Vagina (tissue), 2 donors: Measurements from ENCODE around the gene ANO9. TPM values are rescaled to one million over a fixed set of nuclear protein-coding genes. Genes with fewer than 3 reads are reported as not detected.

Experiments
- DNase-seq, 2 donors: peaks; one replicate each; pipeline ENCODE4 v3.0.0-alpha.2; 2017; ENCODE audit errors: extremely low spot score in 2 of 2
- H3K27ac ChIP-seq: fragments of 200-600 bp; sonication (generic); one replicate; pipeline ENCODE4 v1.5.1; 2019
- H3K27me3 ChIP-seq: fragments of 200-600 bp; sonication (generic); one replicate; pipeline ENCODE4 v1.5.1; 2019
- H3K36me3 ChIP-seq, 2 donors: fragments of 200-600 bp; sonication (generic); one replicate each; pipeline ENCODE4 v1.5.1; 2017 to 2019
- H3K4me1 ChIP-seq: fragments of 200-600 bp; sonication (generic); one replicate; pipeline ENCODE4 v1.5.1; 2019
- H3K4me3 ChIP-seq, 2 donors: fragments of 200-600 bp; sonication (generic); 1 replicate in 1 of 2; 2 replicates in 1 of 2; pipeline ENCODE4 v1.5.1; 2016 to 2019
- H3K9me3 ChIP-seq: fragments of 200-600 bp; sonication (generic); one replicate; pipeline ENCODE4 v1.5.1; 2019
- CTCF ChIP-seq, 3 experiments: fragments of 450-650 bp in 2 of 3; fragments of 200-600 bp in 1 of 3; sonication (generic) in 1 of 3; IDR thresholded peaks; one replicate each; pipeline ENCODE4 v1.5.1; 2017 to 2019; ENCODE audit warnings: antibody characterized with exemption in 3 of 3, mild to moderate bottlenecking in 2 of 3, moderate library complexity in 2 of 3
- POLR2A ChIP-seq, 2 donors: fragments of 450-650 bp; IDR thresholded peaks; one replicate each; pipeline ENCODE4 v1.6.1; 2017; ENCODE audit warnings: antibody characterized with exemption in 2 of 2, mild to moderate bottlenecking in 2 of 2, moderate library complexity in 2 of 2
- POLR2AphosphoS5 ChIP-seq, 2 donors: sonication (generic); formaldehyde crosslinking; IDR thresholded peaks; one replicate each; pipeline ENCODE4 v1.9.0; 2017; ENCODE audit warnings: antibody characterized with exemption in 2 of 2, mild to moderate bottlenecking in 2 of 2, low read depth in 1 of 2; ENCODE audit not compliant: insufficient read depth in 1 of 2
- intact Hi-C: fragments of 100-400 bp; cut with DNase I; formaldehyde crosslinking; loops from one replicate; pipeline ENCODE4 v1.15.1; 2023
- total RNA-seq: library from RNA; depleted of rRNA; stranded (reverse); fragments of >200 nt; gene quantifications from one replicate; pipeline ENCODE4 v1.2.3, GENCODE V29; 2016

Gene ANO9
- total RNA-seq, 1 donor from 2014 or later = 12.0 TPM

- no peaks in the 10 kb centered on the region for H3K4me1 ChIP-seq
- H3K27me3 ChIP-seq = no peaks in the 10 kb centered on the region
- H3K4me3 ChIP-seq = no peak overlapping the region
- TF ChIP-seq POLR2AphosphoS5 (IDR thresholded peaks at IDR 0.05; ENCODE audit: insufficient read depth in 1 of 2, low read depth in 1 of 2) = no peak
- no peak for TF ChIP-seq CTCF (IDR thresholded peaks at IDR 0.05)
- no peak for TF ChIP-seq POLR2A (IDR thresholded peaks at IDR 0.05)
- H3K9me3 ChIP-seq = no peaks in the 10 kb centered on the region
- H3K27ac ChIP-seq = no peak overlapping the region
- no peak for DNase-seq
- intact Hi-C loops = no loop called here
- no peaks in the 10 kb centered on the region for H3K36me3 ChIP-seq
These were observed 44.4 kb upstream of the ANO9 start for GRCh38 chr11:486189-486588.

- no peak for TF ChIP-seq CTCF (IDR thresholded peaks at IDR 0.05)
- no peak for TF ChIP-seq POLR2AphosphoS5 (IDR thresholded peaks at IDR 0.05; ENCODE audit: insufficient read depth in 1 of 2, low read depth in 1 of 2)
- no peak for TF ChIP-seq POLR2A (IDR thresholded peaks at IDR 0.05)
- H3K36me3 ChIP-seq = no peaks in the 10 kb centered on the region
- H3K4me3 ChIP-seq = no peak overlapping the region
- no peaks in the 10 kb centered on the region for H3K9me3 ChIP-seq
- H3K4me1 ChIP-seq = no peaks in the 10 kb centered on the region
- no peaks in the 10 kb centered on the region for H3K27me3 ChIP-seq
- H3K27ac ChIP-seq = no peak overlapping the region
- no peak for DNase-seq
- intact Hi-C loops = no loop called here
These were observed 42.8 kb upstream of the ANO9 start for GRCh38 chr11:484616-485015.

GRCh38 chr11:479311-479710 is 37.5 kb upstream of the ANO9 start:
- intact Hi-C loops = no loop called here
- Histone ChIP-seq H3K4me1 (no peaks in the 10 kb centered on the region), H3K27ac (no peak overlapping the region), H3K36me3 (peaks cover 0 to 3% of the 10 kb centered on the region in 2 donors), H3K4me3 (no peak overlapping the region), H3K9me3 (no peaks in the 10 kb centered on the region), H3K27me3 (no peaks in the 10 kb centered on the region)
- TF ChIP-seq POLR2AphosphoS5 (IDR thresholded peaks at IDR 0.05; ENCODE audit: insufficient read depth in 1 of 2, low read depth in 1 of 2) (no peak), POLR2A (IDR thresholded peaks at IDR 0.05) (no peak), CTCF (IDR thresholded peaks at IDR 0.05) (no peak)
- DNase-seq = no peak

GRCh38 chr11:477052-477715 is 35.4 kb upstream of the ANO9 start:
- intact Hi-C loops = no loop called here
- Histone ChIP-seq H3K27me3 (no peaks in the 10 kb centered on the region), H3K36me3 (peaks cover 0 to 3% of the 10 kb centered on the region in 2 donors), H3K4me3 (no peak overlapping the region), H3K4me1 (no peaks in the 10 kb centered on the region), H3K27ac (no peak overlapping the region), H3K9me3 (no peaks in the 10 kb centered on the region)
- TF ChIP-seq CTCF (IDR thresholded peaks at IDR 0.05) = no peak
- no peak for TF ChIP-seq POLR2AphosphoS5 (IDR thresholded peaks at IDR 0.05; ENCODE audit: insufficient read depth in 1 of 2, low read depth in 1 of 2)
- TF ChIP-seq POLR2A (IDR thresholded peaks at IDR 0.05) = no peak
- no peak for DNase-seq

- Histone ChIP-seq H3K36me3 (peaks cover 0 to 3% of the 10 kb centered on the region in 2 donors), H3K9me3 (no peaks in the 10 kb centered on the region), H3K27me3 (no peaks in the 10 kb centered on the region), H3K27ac (no peak overlapping the region), H3K4me1 (no peaks in the 10 kb centered on the region), H3K4me3 (no peak overlapping the region)
- TF ChIP-seq POLR2A (IDR thresholded peaks at IDR 0.05) (no peak), POLR2AphosphoS5 (IDR thresholded peaks at IDR 0.05; ENCODE audit: insufficient read depth in 1 of 2, low read depth in 1 of 2) (no peak), CTCF (IDR thresholded peaks at IDR 0.05) (no peak)
- intact Hi-C loops = no loop called here
- DNase-seq = no peak
These were observed 34.6 kb upstream of the ANO9 start for GRCh38 chr11:476416-476815.
